Mucosa of stomach (tissue), 1 donor: ENCODE data around the gene MEGF11.
"Not testable (repeated sequence)": the region's sequence is repeated elsewhere in the genome, so short reads cannot be mapped to it uniquely, and the experiment has no call there.

ENCODE experiments used
- H3K27me3 ChIP-seq: one replicate; pipeline ENCODE4 v1.7.0; 2013; ENCODE audit warnings: mild to moderate bottlenecking, low read length; ENCODE audit not compliant: control insufficient read depth, insufficient read depth
- H3K36me3 ChIP-seq: one replicate; pipeline ENCODE4 v1.7.0; 2013; ENCODE audit warnings: low read length; ENCODE audit not compliant: control insufficient read depth, insufficient read depth
- H3K4me1 ChIP-seq: one replicate; pipeline ENCODE4 v1.7.0; 2013; ENCODE audit warnings: mild to moderate bottlenecking, low read length; ENCODE audit not compliant: control insufficient read depth, insufficient read depth
- H3K4me3 ChIP-seq: one replicate; pipeline ENCODE4 v1.7.0; 2013; ENCODE audit warnings: low read length
- H3K9ac ChIP-seq: one replicate; pipeline ENCODE4 v1.7.0; 2013; ENCODE audit warnings: mild to moderate bottlenecking, low read length, moderate library complexity
- H3K9me3 ChIP-seq: one replicate; pipeline ENCODE4 v1.7.0; 2013; ENCODE audit warnings: mild to moderate bottlenecking, low read length, moderate library complexity; ENCODE audit not compliant: control insufficient read depth
- donor health status: Pancreatic carcinoma.

MEGF11 gene

DNA sequence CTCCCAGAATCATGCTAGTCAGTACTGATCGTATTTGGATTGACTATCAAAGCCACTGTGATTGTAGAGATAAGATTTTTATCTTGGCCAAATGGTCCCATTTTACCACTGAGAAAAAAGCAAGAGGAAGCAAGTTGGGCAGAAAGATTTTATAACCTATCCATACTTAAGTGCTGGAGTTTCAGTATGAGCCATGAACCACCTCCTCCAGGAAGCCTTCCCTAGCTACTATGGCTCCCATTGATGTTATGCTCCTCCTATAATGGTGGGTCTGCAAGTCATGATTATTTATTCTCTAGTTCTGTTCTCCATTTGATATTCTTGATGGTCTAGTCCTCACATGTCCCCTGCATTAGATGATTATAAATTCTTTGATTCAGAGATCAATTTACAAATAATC, 6.6 kb downstream of the MEGF11 start:
- Histone ChIP-seq H3K4me1 (no peaks in the 10 kb centered on the region), H3K9ac (no peak overlapping the region), H3K27me3 (peaks cover 20% of the 10 kb centered on the region), H3K9me3 (no peaks in the 10 kb centered on the region), H3K36me3 (no peaks in the 10 kb centered on the region), H3K4me3 (no peak overlapping the region)

DNA sequence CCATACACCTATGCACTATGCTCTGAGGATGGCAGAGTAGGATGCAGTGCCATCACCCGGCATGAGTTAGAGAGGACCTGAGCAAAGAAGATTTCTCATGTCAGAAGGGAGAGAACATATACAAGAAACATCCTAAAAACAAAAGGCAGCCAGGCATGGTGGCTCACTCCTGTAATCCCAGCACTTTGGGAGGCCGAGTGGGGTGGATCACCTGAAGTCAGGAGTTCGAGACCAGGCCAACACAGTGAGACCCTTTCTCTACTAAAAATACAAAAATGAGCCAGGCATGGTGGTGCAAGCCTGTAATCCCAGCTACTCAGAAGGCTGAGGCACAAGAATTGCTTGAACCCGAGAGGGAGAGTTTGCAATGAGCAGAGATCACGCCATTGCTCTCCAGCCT, 7.7 kb downstream of the MEGF11 start:
- H3K36me3 ChIP-seq, H3K4me3 ChIP-seq, H3K9ac ChIP-seq, H3K9me3 ChIP-seq, H3K27me3 ChIP-seq, H3K4me1 ChIP-seq: not testable (repeated sequence)

DNA sequence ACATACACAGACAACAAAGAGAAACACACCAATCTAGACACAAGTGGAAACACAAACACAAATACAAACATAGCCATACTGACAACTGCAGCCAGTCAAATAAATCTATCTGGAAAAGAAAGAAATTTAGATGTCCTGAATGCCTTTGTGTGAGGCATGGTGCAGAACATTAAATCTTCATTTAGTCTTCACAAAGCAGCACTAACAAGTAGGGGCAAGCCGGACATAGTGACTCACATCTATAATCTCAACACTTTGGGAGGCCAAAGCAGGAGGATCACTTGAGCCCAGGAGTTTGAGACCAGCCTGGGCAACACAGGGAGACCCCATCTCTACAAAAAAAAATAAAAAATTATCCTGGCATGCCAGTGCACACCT, 11.7 kb downstream of the MEGF11 start:
- Histone ChIP-seq H3K4me3 (no peak overlapping the region), H3K4me1 (no peaks in the 10 kb centered on the region), H3K36me3 (no peaks in the 10 kb centered on the region), H3K27me3 (peaks cover 3% of the 10 kb centered on the region), H3K9ac (no peak overlapping the region), H3K9me3 (no peaks in the 10 kb centered on the region)

DNA sequence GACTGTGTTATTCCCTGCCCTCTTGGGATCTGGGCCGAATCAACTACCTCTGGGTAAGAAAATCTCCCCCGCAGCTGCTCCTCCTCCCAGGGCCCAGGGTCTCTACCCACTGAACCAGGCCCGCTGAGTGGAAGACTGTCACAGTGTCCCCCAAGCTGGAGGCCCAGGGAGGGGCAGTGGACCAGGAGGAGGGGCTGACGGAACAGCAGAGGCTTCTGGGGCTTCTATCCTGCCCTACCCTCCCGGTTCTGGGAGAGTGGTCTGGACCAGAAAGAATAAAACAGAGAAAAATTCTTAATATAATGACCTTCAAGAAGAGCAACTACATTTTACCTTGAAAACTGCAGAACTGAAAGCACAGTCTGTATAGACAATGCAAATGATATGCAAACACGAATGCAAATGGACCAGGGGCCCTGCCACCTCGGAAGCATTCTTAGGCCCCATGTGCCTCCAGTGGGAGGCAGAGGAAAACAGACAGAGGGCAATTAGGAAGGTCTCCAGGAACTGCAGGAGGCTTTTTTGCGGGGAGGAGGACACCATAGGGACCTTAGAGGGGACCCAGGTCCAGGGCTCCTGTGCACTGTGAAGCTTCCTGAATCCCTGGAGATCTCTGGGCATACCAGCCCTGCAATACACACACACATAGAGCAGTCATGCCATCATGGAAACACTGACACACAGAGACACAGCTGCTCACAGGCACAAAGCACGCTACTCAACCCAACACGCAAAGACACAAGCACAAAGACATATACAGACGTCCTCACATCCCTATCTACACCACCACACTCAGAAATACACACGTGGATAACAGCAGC, 12.3 kb downstream of the MEGF11 start:
- no peak overlapping the region for H3K9ac ChIP-seq

DNA sequence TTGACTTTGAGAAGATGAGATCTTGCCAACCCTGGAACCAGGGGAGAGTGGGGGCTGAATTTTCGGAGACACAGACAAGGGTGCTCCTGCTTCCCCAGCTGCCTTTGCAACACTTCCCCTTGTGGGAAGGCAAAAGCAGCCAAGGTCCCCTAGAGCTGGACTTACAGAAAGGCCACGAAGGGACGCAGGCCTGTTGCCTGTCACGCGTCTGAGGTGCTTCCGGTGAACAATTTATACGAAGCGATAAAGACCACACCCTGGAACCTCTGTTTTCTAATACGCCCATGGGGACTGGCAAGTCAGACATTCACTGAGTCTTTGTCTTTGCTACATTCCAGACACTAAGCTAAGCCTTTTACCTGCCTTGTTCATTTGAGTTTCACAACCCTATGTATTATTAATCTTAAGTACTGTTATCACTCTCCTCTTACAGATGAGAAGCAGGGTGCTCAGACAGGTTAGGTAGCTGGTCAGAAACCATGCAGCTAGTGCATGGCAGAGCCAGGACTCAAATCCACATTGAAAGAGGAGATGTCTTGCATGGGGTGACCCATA, 13.2 kb downstream of the MEGF11 start:
- no peaks in the 10 kb centered on the region for H3K36me3 ChIP-seq
- peaks cover 8% of the 10 kb centered on the region for H3K27me3 ChIP-seq
- H3K4me3 ChIP-seq: no peak overlapping the region
- no peaks in the 10 kb centered on the region for H3K9me3 ChIP-seq
- no peak overlapping the region for H3K9ac ChIP-seq
- no peaks in the 10 kb centered on the region for H3K4me1 ChIP-seq

More for the DNA sequence above, 12.3 kb downstream of the MEGF11 start:
- Histone ChIP-seq H3K4me1 (no peaks in the 10 kb centered on the region), H3K27me3 (peaks cover 5% of the 10 kb centered on the region), H3K36me3 (no peaks in the 10 kb centered on the region), H3K4me3 (no peak overlapping the region), H3K9me3 (no peaks in the 10 kb centered on the region)

DNA sequence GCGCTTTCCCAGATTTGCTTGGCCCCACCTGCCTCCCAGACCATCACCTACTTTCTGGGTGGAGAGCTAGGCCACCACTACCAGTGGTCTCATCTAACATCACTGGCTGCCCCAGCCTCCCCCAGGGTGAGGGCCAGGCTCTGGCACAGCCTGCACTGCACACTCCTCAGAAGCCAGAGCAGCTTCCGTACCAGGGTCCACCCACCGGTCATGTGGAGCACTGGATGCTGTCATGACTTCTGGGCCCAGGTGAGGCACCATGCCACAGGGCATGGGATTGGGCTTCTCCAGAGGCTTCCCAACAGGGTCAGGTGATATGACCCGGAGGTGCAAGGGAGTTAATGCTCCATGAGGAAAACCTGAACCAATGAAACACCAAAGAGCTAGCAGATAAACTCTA, 14.0 kb downstream of the MEGF11 start:
- Histone ChIP-seq H3K9me3 (no peaks in the 10 kb centered on the region), H3K4me3 (no peak overlapping the region), H3K36me3 (no peaks in the 10 kb centered on the region), H3K27me3 (peaks cover 8% of the 10 kb centered on the region), H3K9ac (no peak overlapping the region), H3K4me1 (no peaks in the 10 kb centered on the region)

DNA sequence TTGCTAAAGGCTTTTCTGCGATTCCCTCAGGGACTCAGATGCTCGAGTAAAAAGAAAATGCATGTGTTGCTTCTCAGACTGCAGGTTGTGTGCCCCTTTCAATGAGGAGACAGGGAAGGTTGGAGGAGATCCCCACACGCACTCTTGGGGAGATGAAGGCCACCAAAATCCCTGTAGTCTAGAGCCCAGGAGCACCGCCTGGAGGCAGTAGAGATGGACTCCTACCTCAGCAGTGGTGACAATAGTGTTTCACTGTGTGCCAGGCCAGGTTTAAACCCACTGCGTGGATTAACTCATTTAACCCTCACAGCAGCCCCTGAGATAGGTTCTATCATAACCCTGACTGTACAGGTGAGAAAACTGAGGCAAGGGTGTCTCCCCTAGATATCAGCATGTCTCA, 15.2 kb downstream of the MEGF11 start:
- H3K4me1 ChIP-seq: no peaks in the 10 kb centered on the region
- H3K27me3 ChIP-seq: peaks cover 8% of the 10 kb centered on the region
- H3K4me3 ChIP-seq: no peak overlapping the region
- H3K36me3 ChIP-seq: no peaks in the 10 kb centered on the region
- no peaks in the 10 kb centered on the region for H3K9me3 ChIP-seq
- H3K9ac ChIP-seq: no peak overlapping the region

DNA sequence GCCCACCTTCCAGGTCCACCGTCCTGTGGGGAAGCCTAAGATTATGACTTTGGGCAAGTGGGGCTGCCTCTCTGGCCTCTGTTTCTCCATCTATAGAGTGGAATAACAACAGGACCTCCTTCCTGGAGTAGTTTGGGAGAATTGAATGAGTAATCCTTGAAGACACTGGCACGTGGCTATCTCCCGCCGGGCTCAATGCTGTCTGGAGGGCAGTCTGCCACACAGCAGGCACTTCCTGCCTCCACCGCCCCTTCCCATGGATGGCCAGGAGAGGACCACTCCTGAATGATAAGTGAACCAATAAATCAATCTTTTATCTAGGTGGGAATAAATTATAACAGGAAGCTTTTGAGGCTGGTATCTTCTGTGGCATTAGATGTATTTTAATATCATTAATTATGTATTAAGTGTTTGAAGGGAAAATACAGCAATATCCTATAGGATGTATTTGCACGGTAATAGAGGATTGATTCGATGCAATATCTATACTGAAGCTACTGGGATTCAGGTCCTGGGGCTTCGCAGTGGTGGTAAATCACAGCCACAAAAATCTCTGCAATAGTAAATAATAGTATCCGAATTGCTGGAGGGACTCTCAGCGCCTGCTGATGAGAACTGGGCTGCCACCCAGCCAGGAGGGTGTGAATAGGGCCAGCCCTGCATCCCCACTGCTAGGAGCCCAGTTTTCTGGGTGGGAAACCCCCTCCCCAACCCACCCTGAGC, 15.9 kb downstream of the MEGF11 start:
- Histone ChIP-seq H3K9me3 (no peaks in the 10 kb centered on the region), H3K36me3 (no peaks in the 10 kb centered on the region), H3K9ac (no peak overlapping the region), H3K4me1 (no peaks in the 10 kb centered on the region), H3K27me3 (peaks cover 8% of the 10 kb centered on the region), H3K4me3 (no peak overlapping the region)

DNA sequence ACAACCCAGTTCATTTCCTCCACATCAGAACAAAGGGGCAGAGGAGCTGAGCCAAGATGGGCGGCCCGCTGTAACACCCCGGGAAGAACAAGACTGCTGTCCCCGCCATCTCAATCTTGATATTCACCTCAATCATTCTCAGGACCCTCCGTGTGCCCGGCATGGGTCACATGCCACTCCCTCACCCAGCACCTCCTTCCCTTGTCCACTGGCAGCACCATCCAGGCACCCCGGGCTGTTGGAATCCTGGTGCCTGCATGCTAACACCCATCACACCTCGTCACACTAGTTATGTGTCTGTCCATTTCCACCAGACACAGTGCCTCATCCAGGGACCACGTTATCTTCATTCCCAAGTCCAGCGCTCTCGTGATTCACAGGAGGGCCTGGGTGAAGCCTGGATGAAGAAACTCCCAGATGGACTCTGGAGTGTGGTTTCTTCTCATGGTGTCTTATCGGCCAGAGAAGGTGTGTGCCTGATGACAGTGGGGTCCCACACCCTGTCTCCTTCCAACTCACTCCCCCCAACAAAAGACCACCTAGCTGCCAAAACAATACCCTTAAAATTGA, 16.7 kb downstream of the MEGF11 start:
- peaks cover 8% of the 10 kb centered on the region for H3K27me3 ChIP-seq
- H3K36me3 ChIP-seq: no peaks in the 10 kb centered on the region
- no peak overlapping the region for H3K9ac ChIP-seq
- no peaks in the 10 kb centered on the region for H3K9me3 ChIP-seq
- no peak overlapping the region for H3K4me3 ChIP-seq
- no peaks in the 10 kb centered on the region for H3K4me1 ChIP-seq

DNA sequence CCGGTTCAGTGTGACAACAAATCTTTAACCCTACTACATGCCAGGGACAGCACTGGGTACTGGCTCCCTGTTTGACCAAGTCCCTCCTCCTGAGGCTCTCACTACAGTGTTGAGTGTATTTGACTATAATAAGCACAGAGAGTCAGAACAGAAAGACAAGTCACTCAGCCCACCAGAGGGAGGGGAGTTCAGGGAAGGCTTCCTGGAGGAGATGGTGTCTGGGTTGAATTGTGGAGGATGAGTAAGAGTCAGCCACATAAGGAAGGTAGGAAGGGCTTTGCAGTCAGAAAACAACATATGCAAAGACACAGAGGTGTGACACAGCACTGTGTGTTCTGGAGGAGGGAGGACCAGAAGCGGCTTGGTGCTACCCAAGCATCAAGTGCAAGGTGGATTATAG, 17.7 kb downstream of the MEGF11 start:
- H3K4me3 ChIP-seq: no peak overlapping the region
- H3K27me3 ChIP-seq: peaks cover 8% of the 10 kb centered on the region
- H3K36me3 ChIP-seq: no peaks in the 10 kb centered on the region
- no peak overlapping the region for H3K9ac ChIP-seq
- H3K4me1 ChIP-seq: no peaks in the 10 kb centered on the region
- no peaks in the 10 kb centered on the region for H3K9me3 ChIP-seq

DNA sequence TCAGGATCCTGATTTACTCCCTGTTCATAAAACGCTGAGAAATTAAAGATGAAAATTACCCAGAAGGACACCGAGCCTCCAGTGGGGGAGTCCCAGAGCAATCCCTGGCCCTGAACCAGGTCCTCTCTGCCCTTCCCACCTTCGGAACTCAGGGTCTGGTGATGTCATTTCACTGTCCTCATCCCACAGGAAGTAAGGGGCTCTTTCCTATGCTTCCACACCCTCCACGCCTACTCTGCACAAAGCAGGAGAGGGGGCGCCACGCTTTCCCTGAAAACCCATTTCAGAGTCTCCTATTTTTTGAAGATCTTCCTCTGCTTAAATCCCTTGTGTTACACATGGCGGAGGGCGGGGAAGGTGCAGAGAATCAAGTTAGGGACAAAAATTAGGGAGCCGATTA, 18.8 kb downstream of the MEGF11 start:
- peaks cover 8% of the 10 kb centered on the region for H3K27me3 ChIP-seq

More for the DNA sequence above, 18.8 kb downstream of the MEGF11 start:
- no peaks in the 10 kb centered on the region for H3K36me3 ChIP-seq
- no peaks in the 10 kb centered on the region for H3K4me1 ChIP-seq
- no peak overlapping the region for H3K4me3 ChIP-seq
- H3K9ac ChIP-seq: no peak overlapping the region
- no peaks in the 10 kb centered on the region for H3K9me3 ChIP-seq
